Measurements from ENCODE around the gene CST1. TPM values are rescaled to one million over a fixed set of nuclear protein-coding genes. Genes with fewer than 3 reads are reported as not detected.

Gene CST1
- total RNA-seq, 1 experiment from 2014 or later = 1.7 TPM

- no peaks in the 10 kb centered on the region; the same call in 1 of the 2 replicates for H3K4me1 ChIP-seq (ENCODE audit: insufficient read depth, low read length)
- H3K36me3 Mint-ChIP-seq (ENCODE audit: insufficient read depth in 1 of 3, low read depth in 3 of 3) = no peaks in the 10 kb centered on the region
- no peak overlapping the region for H2AK5ac ChIP-seq (ENCODE audit: insufficient read length, low read length)
- H2BK12ac ChIP-seq (ENCODE audit: insufficient read length, low read depth, low read length) = no peak overlapping the region
- H4K91ac ChIP-seq (ENCODE audit: insufficient read length, low read depth, low read length) = no peak overlapping the region
- no peak for DNase-seq
- WGBS (ENCODE audit: extremely low coverage, insufficient read length, low lambda C conversion rate) = no CpG with 5 or more reads among the region's 7 CpGs
- no peak overlapping the region for H3K14ac ChIP-seq (ENCODE audit: insufficient read depth, low read length)
- H3K4me1 Mint-ChIP-seq = peaks cover 0 to 3% of the 10 kb centered on the region in 2 experiments; a peak in 2 of 4 replicates
- no peak overlapping the region for H3T11ph ChIP-seq (ENCODE audit: low read length)
- H2AFZ ChIP-seq (ENCODE audit: low read length) = no peak overlapping the region
- H3K27ac ChIP-seq (ENCODE audit: insufficient read length, low read depth, low read length) = no peak overlapping the region
- H2BK15ac ChIP-seq (ENCODE audit: low read depth, low read length) = no peak overlapping the region
- no peak overlapping the region for H3K23ac ChIP-seq (ENCODE audit: insufficient read length, low read depth, low read length)
- no peak overlapping the region for H3K9ac ChIP-seq (ENCODE audit: extremely low read depth, insufficient read length, low read length)
- no peak overlapping the region for H4K8ac ChIP-seq (replicated peaks; ENCODE audit: insufficient read length, low read depth, low read length)
- no peak overlapping the region for H3K18ac ChIP-seq (ENCODE audit: insufficient read length, low read depth, low read length)
- H3K9me3 ChIP-seq (ENCODE audit: control insufficient read depth, low read depth, low read length) = no peaks in the 10 kb centered on the region
- H3K4me3 Mint-ChIP-seq = no peak overlapping the region
- no peak overlapping the region for H3K4me2 ChIP-seq (ENCODE audit: insufficient read depth, insufficient read length, low read length)
- no peak for TF ChIP-seq CTCF (conservative IDR thresholded peaks at IDR 0.05)
- no peaks in the 10 kb centered on the region; a peak in 2 of 5 replicates for H3K9me3 Mint-ChIP-seq
- no peak overlapping the region for H3K4ac ChIP-seq (ENCODE audit: low read depth, low read length)
- H3K27ac Mint-ChIP-seq = no peak overlapping the region
- no peaks in the 10 kb centered on the region for H3K23me2 ChIP-seq (ENCODE audit: insufficient read length, low read depth, low read length, poor library complexity, severe bottlenecking)
- no peaks in the 10 kb centered on the region for H3K79me1 ChIP-seq (ENCODE audit: insufficient read depth, low read depth, low read length, poor library complexity, severe bottlenecking)
- no peak overlapping the region for H2BK20ac ChIP-seq (ENCODE audit: low read depth, low read length, poor library complexity, severe bottlenecking)
- no peak overlapping the region for H2BK5ac ChIP-seq (ENCODE audit: insufficient read length, low read length)
- H3K27me3 ChIP-seq (ENCODE audit: insufficient read depth, low read length) = no peaks in the 10 kb centered on the region
- no peak overlapping the region for H2BK120ac ChIP-seq (ENCODE audit: low read depth, low read length, poor library complexity, severe bottlenecking)
- no peak overlapping the region for H4K5ac ChIP-seq (ENCODE audit: insufficient read length, low read depth, low read length)
- H3K27me3 Mint-ChIP-seq (ENCODE audit: low read depth) = peaks cover 15% of the 10 kb centered on the region
- no peaks in the 10 kb centered on the region for H3K79me2 ChIP-seq (ENCODE audit: insufficient read depth, low read length)
- no peak overlapping the region for H3K56ac ChIP-seq (ENCODE audit: insufficient read length, low read depth, low read length)
- no peaks in the 10 kb centered on the region for H4K20me1 ChIP-seq (ENCODE audit: control insufficient read depth, insufficient read depth, insufficient read length)
These were observed 43.3 kb upstream of the CST1 start for GRCh38 chr20:23794065-23794464.
